Activated CD4-positive, alpha-beta memory T cell treated with anti-CD3 and anti-CD28 coated beads for 36 hours (primary cell): ENCODE results near the gene RIT2. TPM values are rescaled to one million over a fixed set of nuclear protein-coding genes. Genes with fewer than 3 reads are reported as not detected.

Experiments used
- CTCF ChIA-PET: fragments of 350-600 bp; sonication (Branson Sonifier 250); formaldehyde crosslinking; loops from one replicate; lab custom pipeline; 2021; ENCODE audit warnings: antibody characterized with exemption, inconsistent platforms; lab: Charles Lee
- POLR2A ChIA-PET: fragments of 350-600 bp; sonication (Branson Sonifier 250); formaldehyde crosslinking; loops from one replicate; lab custom pipeline; 2021; ENCODE audit warnings: antibody characterized with exemption; lab: Charles Lee
- DNase-seq: peaks from one replicate; pipeline ENCODE4 v3.0.0-alpha.2; 2020
- H3K27ac Mint-ChIP-seq: one replicate; pipeline ENCODE4 v1.8.0; 2021; ENCODE audit warnings: mixed read lengths
- H3K27me3 Mint-ChIP-seq: one replicate; pipeline ENCODE4 v1.8.0; 2021; ENCODE audit warnings: mixed read lengths
- H3K36me3 Mint-ChIP-seq: one replicate; pipeline ENCODE4 v1.8.0; 2021; ENCODE audit warnings: mixed read lengths
- H3K4me1 Mint-ChIP-seq: one replicate; pipeline ENCODE4 v1.8.0; 2021; ENCODE audit warnings: low read depth, mixed read lengths
- H3K4me3 Mint-ChIP-seq: one replicate; pipeline ENCODE4 v1.8.0; 2021; ENCODE audit warnings: mild to moderate bottlenecking, mixed read lengths
- H3K9me3 Mint-ChIP-seq: one replicate; pipeline ENCODE4 v1.8.0; 2021; ENCODE audit warnings: mixed read lengths
- intact Hi-C: fragments of 100-400 bp; cut with micrococcal nuclease; formaldehyde crosslinking; loops from one replicate; pipeline ENCODE4 v1.15.1; 2023
- total RNA-seq, 2 experiments: library from RNA; stranded (reverse); gene quantifications; one replicate each; pipeline ENCODE4 v1.2.3, GENCODE V29; 2021

Gene RIT2
- total RNA-seq, 2 experiments from 2014 or later: not detected

DNA sequence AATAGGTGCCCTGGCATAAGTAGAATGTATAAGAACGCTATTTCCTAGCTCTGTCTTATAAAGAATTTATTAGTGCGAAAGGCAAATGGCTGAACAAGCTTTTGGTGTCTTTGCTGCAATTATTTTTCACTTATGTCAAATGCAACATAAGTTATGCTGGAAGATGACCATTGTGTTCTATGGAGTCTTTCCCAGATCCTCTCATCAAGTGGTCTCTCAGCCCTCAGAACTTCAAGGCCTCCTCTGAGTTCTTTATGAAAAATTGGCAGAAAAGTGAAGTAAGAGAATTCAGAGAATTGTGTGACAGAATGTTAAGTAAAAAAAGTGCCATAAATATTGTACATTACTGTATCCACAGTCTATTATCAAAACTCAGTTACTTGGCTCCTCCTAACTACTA lies 75.2 kb downstream of the RIT2 start:
- H3K27me3 Mint-ChIP-seq: no peaks in the 10 kb centered on the region
- H3K36me3 Mint-ChIP-seq: no peaks in the 10 kb centered on the region
- H3K27ac Mint-ChIP-seq: no peak overlapping the region
- POLR2A ChIA-PET: no interaction called here
- intact Hi-C loops: no loop called here
- no peak for DNase-seq
- no peak overlapping the region for H3K4me3 Mint-ChIP-seq
- CTCF ChIA-PET: interaction anchor here (0.6 kb wide), 1 partner anchor 352 kb away, joined by 3 read pairs; no protein-coding TSS in a partner anchor
- H3K9me3 Mint-ChIP-seq: peaks cover 12% of the 10 kb centered on the region
- no peaks in the 10 kb centered on the region for H3K4me1 Mint-ChIP-seq

DNA sequence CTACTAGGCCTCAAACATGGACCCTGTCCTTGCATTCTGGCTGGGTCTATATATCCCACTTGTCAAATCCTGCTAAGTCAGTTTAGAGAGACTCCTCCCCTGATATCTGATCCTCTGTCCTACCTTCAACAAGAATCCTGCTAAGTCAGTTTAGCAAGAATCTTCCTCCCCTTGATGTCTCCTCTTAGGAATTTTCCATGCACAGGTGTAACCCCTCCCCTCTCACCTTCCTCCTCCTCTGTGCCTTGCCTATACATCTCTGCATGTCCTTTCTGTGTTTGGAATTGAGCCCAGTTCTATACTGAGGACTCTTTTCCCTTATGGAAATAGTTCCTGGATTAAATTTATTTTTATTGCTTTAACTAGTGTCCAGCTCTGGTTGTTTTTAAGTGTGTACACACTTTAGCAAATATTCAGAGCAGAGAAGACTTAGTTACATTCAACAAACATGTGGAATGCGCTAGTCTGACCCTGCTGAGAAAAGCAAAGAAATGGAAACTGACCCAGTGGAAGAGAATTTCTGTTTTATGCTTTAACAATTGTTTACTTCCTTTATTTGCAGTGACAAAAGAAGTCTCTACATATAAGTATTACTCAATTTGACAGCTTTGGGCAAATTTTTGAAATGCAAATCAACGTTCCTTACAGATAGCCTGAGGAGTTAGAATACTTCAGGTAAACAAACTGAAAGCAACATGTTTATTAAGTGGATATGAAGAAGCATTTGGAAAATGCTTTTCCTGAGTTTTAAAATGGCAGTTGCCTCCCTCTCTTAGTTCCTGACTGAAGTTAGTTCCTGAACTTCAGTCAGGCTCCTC lies 80.6 kb downstream of the RIT2 start:
- ChIA-PET CTCF (no interaction called here), POLR2A (no interaction called here)
- no peak overlapping the region for H3K27ac Mint-ChIP-seq
- intact Hi-C loops: no loop called here
- H3K4me3 Mint-ChIP-seq: no peak overlapping the region
- H3K27me3 Mint-ChIP-seq: no peaks in the 10 kb centered on the region
- H3K9me3 Mint-ChIP-seq: peaks cover 10% of the 10 kb centered on the region
- DNase-seq: no peak
- H3K36me3 Mint-ChIP-seq: no peaks in the 10 kb centered on the region
- no peaks in the 10 kb centered on the region for H3K4me1 Mint-ChIP-seq

GRCh38 chr18:43031169-43031568 lies 84.3 kb downstream of the RIT2 start:
- Mint-ChIP-seq H3K27ac (no peak overlapping the region), H3K9me3 (peaks cover 6% of the 10 kb centered on the region), H3K27me3 (no peaks in the 10 kb centered on the region), H3K4me1 (no peaks in the 10 kb centered on the region), H3K4me3 (no peak overlapping the region), H3K36me3 (no peaks in the 10 kb centered on the region)
- intact Hi-C loops: no loop called here
- ChIA-PET POLR2A (no interaction called here), CTCF (no interaction called here)
- DNase-seq: no peak

DNA sequence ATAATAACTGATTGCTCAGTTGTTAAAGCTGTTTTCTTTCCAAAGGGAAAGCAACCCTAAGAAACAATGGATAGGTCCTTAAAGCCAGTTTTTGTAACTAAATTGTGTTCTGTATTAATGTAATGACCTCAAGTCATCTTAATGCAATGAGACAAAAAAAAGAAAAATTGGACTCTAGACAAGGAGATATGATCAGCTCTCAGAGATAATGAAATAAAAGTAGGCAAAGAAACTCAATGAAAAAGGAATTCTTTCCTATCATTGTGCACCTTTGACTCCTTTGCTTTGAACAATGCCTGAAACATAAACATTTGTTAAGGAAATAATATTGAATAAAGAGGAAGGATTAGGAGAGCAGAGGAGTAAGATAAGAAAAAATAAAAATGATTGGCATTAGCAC lies 86.1 kb downstream of the RIT2 start:
- no peak for DNase-seq
- POLR2A ChIA-PET: no interaction called here
- intact Hi-C loops: no loop called here
- Mint-ChIP-seq H3K4me1 (no peaks in the 10 kb centered on the region), H3K4me3 (no peak overlapping the region), H3K27me3 (no peaks in the 10 kb centered on the region), H3K36me3 (no peaks in the 10 kb centered on the region), H3K9me3 (no peaks in the 10 kb centered on the region), H3K27ac (no peak overlapping the region)
- CTCF ChIA-PET: no interaction called here

DNA sequence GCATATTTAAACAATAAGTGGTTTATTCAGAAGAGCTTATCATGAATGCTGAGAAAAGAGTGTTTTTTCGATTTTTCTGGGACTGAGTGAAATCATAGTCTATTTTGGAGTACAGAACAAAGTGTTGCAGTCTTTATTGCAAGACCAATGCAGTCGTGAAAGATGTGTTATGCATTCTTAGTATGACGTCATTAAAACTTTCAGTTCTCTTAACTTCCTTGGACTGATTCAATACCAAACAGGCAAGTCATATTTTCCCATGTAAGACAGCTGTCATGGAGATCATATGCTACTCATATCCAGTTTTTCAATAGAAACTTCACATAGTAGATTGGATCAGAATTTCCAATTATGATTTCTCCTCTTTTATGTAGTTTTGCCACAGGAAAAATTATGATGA lies 92.6 kb downstream of the RIT2 start:
- no peaks in the 10 kb centered on the region for H3K36me3 Mint-ChIP-seq
- H3K27me3 Mint-ChIP-seq: no peaks in the 10 kb centered on the region
- H3K4me1 Mint-ChIP-seq: no peaks in the 10 kb centered on the region
- no peak overlapping the region for H3K27ac Mint-ChIP-seq
- DNase-seq: no peak
- CTCF ChIA-PET: no interaction called here
- peaks cover 31% of the 10 kb centered on the region for H3K9me3 Mint-ChIP-seq
- H3K4me3 Mint-ChIP-seq: no peak overlapping the region
- POLR2A ChIA-PET: no interaction called here
- intact Hi-C loops: no loop called here

GRCh38 chr18:43017622-43018021 lies 97.9 kb downstream of the RIT2 start:
- no peak for DNase-seq
- ChIA-PET POLR2A (no interaction called here), CTCF (no interaction called here)
- Mint-ChIP-seq H3K27me3 (no peaks in the 10 kb centered on the region), H3K9me3 (peaks cover 25% of the 10 kb centered on the region), H3K4me1 (no peaks in the 10 kb centered on the region), H3K36me3 (no peaks in the 10 kb centered on the region), H3K4me3 (no peak overlapping the region), H3K27ac (no peak overlapping the region)
- intact Hi-C loops: no loop called here

GRCh38 chr18:43013486-43013885 lies 102.0 kb downstream of the RIT2 start:
- Mint-ChIP-seq H3K27ac (no peak overlapping the region), H3K36me3 (no peaks in the 10 kb centered on the region), H3K9me3 (peaks cover 15% of the 10 kb centered on the region), H3K4me3 (no peak overlapping the region), H3K4me1 (no peaks in the 10 kb centered on the region), H3K27me3 (no peaks in the 10 kb centered on the region)
- CTCF ChIA-PET: no interaction called here
- intact Hi-C loops: no loop called here
- no peak for DNase-seq
- POLR2A ChIA-PET: no interaction called here

GRCh38 chr18:43012951-43013350 lies 102.5 kb downstream of the RIT2 start:
- H3K9me3 Mint-ChIP-seq: peaks cover 12% of the 10 kb centered on the region
- ChIA-PET CTCF (no interaction called here), POLR2A (no interaction called here)
- no peaks in the 10 kb centered on the region for H3K4me1 Mint-ChIP-seq
- DNase-seq: no peak
- H3K27me3 Mint-ChIP-seq: no peaks in the 10 kb centered on the region
- intact Hi-C loops: no loop called here
- no peak overlapping the region for H3K27ac Mint-ChIP-seq
- H3K4me3 Mint-ChIP-seq: no peak overlapping the region
- H3K36me3 Mint-ChIP-seq: no peaks in the 10 kb centered on the region

DNA sequence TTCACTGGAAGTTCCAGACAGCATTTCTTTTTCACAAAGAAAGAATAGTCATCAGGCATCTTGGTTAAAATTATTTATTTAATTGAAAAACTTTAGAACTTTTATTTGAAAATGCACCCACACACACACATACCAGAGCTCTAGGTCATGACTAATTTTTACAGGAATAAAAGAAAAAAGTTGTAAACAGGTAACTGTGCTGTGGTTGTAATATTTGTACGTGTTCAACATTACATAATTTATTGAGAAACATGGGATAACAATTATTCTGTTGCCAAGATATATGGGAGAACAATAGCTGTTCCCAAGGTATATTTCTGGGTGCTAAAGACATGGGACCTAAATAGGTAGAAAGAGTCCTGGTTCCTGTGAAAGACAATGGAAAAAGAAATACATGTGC lies 104.9 kb downstream of the RIT2 start:
- Mint-ChIP-seq H3K4me1 (no peaks in the 10 kb centered on the region), H3K27ac (no peak overlapping the region), H3K9me3 (peaks cover 16% of the 10 kb centered on the region), H3K27me3 (no peaks in the 10 kb centered on the region), H3K36me3 (no peaks in the 10 kb centered on the region), H3K4me3 (no peak overlapping the region)
- POLR2A ChIA-PET: no interaction called here
- intact Hi-C loops: no loop called here
- CTCF ChIA-PET: no interaction called here
- no peak for DNase-seq

DNA sequence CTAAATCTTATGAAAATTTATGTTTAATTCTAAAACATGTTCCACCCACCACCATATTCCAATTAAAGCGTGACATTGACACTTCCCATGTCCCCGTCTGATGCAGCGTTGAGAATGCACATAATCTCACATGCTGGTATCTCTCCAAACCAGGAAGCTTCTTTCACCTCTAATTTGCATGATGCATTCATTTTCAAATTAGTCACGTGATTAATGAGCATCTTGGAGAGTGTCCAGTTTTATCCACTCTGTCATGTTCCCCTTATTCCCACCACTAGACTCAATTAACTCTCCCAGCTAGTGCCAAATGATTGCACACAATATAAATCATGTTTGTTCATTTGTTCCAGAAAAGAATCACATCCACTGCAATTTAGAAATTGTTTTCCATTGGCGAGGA lies 105.8 kb downstream of the RIT2 start:
- ChIA-PET CTCF (no interaction called here), POLR2A (no interaction called here)
- no peak overlapping the region for H3K27ac Mint-ChIP-seq
- no peaks in the 10 kb centered on the region for H3K4me1 Mint-ChIP-seq
- peaks cover 18% of the 10 kb centered on the region for H3K9me3 Mint-ChIP-seq
- H3K27me3 Mint-ChIP-seq: no peaks in the 10 kb centered on the region
- DNase-seq: no peak
- no peaks in the 10 kb centered on the region for H3K36me3 Mint-ChIP-seq
- intact Hi-C loops: no loop called here
- no peak overlapping the region for H3K4me3 Mint-ChIP-seq

- ChIA-PET POLR2A (no interaction called here), CTCF (no interaction called here)
- Mint-ChIP-seq H3K4me3 (no peak overlapping the region), H3K27ac (no peak overlapping the region), H3K4me1 (no peaks in the 10 kb centered on the region), H3K36me3 (no peaks in the 10 kb centered on the region), H3K27me3 (no peaks in the 10 kb centered on the region), H3K9me3 (peaks cover 22% of the 10 kb centered on the region)
- intact Hi-C loops: no loop called here
- no peak for DNase-seq
Measured at GRCh38 chr18:43007365-43007764, 108.1 kb downstream of the RIT2 start.

DNA sequence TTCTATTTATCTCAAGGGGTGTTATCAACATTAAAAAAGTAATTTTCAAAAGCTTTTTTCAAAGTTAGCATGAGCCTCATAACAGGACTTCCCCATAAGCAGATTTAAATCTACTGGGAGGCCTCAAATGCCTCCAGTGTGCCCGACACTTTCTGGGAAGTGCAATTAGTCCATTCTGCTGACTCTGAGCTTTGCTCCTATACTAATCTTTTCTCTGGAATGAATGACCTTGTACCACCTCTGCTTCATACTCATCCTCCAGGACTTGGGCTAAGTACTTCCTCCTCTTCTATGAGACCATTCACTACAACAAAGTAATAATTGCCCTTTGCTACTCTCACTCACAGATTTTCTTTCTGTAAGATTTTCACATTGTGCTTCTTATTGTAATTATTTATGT lies 111.1 kb downstream of the RIT2 start:
- no peaks in the 10 kb centered on the region for H3K4me1 Mint-ChIP-seq
- no peak for DNase-seq
- intact Hi-C loops: no loop called here
- H3K36me3 Mint-ChIP-seq: no peaks in the 10 kb centered on the region
- CTCF ChIA-PET: no interaction called here
- H3K9me3 Mint-ChIP-seq: peaks cover 17% of the 10 kb centered on the region
- POLR2A ChIA-PET: no interaction called here
- no peak overlapping the region for H3K27ac Mint-ChIP-seq
- H3K4me3 Mint-ChIP-seq: no peak overlapping the region
- H3K27me3 Mint-ChIP-seq: no peaks in the 10 kb centered on the region

GRCh38 chr18:43001821-43002220 lies 113.7 kb downstream of the RIT2 start:
- H3K36me3 Mint-ChIP-seq: no peaks in the 10 kb centered on the region
- no peak for DNase-seq
- no peaks in the 10 kb centered on the region for H3K27me3 Mint-ChIP-seq
- intact Hi-C loops: no loop called here
- peaks cover 14% of the 10 kb centered on the region for H3K9me3 Mint-ChIP-seq
- no peak overlapping the region for H3K4me3 Mint-ChIP-seq
- ChIA-PET POLR2A (no interaction called here), CTCF (no interaction called here)
- H3K27ac Mint-ChIP-seq: no peak overlapping the region
- H3K4me1 Mint-ChIP-seq: no peaks in the 10 kb centered on the region
